GM18861 (cell line): ENCODE data around the gene HOXA13.

Source experiments
- ATAC-seq: cut with Tn5 transposase; IDR thresholded peaks from one replicate; pipeline ENCODE4 v1.9.1; 2021; ENCODE audit not compliant: unreplicated experiment

Gene HOXA13

DNA sequence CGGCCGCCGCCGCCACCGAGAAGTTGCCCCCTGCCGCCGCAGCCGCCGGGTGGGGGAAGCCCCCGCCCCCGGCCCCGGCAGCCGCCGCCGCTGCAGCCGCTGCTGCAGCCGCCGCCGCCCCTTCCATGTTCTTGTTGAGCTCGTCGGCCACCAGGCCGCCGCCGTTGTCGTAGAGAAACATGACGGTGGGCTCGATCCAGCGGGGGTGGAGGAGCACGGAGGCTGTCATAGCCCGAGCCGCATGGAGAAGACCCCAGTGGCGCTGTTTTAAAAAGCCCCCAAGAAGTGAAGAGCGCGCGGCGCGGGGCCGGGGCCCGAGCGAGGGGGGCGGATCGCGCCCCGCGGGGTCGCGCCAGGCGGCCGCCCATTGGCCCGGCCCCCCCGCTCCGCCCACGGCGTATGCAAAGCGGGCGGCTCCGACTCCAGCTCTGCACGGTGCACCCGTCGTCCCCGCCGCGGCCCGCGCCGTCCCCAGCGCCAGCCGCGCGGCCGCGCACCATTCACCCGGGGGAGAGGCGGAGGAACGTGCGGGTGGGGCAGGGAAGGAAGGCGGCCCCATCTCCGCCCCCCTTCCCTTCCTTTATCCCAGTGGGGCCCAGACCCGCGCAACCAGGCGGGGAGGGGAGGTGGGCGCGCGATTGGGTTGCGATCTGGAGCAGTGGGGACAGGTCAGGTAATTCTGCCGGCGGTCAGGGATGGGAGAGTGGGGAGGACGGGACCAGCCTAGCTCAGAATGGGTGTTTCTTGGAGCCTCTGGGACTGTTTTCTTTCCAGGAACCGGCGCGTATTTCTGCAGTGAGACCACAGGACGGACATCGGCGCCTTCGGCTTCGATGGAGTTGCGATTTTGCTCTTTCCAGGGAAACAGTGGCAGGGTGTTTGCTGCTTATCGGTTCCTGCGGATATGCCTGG is at the start of gene HOXA13:
TSS of gene HOXA13 (minus strand) at position 243 of the 912 bp plus-strand sequence. CDS start at position 229, 14 bp downstream.
- ATAC-seq, result peak; percentile 59

DNA sequence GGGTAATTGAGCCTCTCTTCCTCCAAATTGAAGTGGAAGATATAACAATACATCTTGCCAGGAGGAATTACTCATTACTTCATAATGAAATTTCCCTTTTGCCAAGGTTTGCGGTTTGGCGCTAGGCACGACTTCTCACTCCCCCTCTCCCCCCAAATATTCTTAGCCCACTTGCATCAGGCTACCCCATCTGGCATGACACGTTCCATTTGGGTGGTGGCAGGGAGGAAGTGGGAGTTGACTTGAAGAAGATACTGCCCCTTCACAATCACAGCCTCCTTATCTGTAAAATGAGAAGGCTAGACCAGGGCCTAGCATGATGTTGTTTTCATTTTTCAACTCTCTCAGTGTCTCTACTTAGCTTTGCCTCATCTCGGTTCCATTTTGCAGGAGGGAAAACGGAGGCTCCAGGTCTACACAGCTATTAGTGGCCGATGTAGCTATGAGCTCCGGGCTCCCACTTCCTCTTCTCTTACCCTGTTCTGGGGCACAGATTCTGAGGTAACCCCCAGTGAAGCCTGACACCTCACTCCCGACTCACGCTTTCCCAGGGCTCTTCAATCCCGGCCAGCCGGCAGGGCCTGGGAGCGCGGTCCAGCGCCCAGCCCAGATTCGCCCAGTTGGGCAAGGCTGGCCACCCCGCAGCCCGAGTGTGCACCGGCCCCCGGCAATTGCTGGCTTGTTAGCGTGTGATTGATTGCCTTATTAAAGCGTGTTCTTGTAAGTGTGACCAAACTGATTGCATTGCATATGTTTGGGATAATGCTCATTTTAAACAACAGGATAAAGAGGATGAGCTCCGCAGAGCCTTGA is 49.2 kb upstream of the HOXA13 start:
- ATAC-seq, result no peak

DNA sequence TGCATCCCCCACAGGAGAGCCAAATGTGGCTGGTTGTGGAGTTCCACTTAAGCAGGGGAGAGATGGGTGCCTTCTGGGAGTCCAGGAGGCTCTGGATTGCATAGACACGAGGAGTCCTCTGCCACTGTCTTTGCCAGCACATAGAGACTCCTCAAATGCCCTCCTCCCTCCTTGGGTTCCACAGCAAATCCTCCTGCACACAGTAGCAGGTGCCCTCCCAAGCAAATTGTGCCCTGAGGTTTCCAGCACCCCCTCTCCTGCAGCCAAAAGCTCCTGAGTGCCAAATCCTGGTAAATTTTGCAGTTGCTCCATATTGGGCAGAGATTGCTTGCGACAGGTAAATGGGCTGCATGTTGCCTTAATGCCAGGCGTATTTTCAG is 48.5 kb upstream of the HOXA13 start:
- ATAC-seq, result no peak

DNA sequence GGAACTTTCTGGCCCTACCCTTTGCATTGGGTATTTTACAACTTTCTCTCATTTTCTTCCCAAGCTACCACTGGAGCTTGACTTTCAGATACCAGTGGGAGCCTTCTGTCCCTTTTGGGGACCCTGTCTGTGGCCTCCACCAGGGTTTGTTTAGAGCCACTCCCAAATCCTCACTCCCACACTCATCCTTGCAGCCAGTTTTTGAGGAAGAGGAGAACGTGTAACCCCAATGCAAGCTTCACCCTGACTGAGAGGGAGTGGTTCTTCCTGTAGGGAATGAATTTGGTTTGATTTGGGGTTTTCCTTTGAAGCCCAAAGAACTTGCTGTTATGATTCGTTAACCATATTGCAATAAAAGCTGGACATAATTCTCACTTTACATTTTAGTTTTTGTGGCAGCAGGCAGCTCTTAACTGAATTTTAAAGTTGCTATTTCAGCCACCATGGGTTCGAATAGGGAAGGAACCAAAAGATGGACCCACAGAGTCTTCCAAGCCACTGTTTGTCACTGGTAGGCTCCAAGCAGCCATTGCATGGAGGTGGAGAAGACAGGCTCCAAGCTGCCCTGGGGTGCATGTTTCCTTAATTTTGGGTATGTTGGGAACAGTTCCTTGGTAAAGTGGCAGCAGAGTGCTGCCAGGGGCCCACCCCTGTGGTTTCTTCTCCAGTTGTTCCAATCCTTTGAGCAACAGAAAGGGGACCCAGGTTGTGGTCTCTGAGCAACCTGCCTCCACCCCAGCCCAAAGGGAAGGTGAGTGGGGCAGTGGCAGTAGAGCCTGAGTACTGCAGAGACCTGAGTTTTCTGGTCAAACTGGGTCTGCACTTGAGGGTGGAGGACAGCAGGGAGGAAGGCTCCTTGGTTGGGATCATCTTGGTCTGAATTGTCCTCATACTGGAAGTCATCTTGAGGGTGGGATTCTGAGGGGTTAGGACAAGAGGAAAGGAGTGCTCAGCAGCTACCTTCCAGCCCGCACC is 47.8 kb upstream of the HOXA13 start:
- ATAC-seq, result no peak

DNA sequence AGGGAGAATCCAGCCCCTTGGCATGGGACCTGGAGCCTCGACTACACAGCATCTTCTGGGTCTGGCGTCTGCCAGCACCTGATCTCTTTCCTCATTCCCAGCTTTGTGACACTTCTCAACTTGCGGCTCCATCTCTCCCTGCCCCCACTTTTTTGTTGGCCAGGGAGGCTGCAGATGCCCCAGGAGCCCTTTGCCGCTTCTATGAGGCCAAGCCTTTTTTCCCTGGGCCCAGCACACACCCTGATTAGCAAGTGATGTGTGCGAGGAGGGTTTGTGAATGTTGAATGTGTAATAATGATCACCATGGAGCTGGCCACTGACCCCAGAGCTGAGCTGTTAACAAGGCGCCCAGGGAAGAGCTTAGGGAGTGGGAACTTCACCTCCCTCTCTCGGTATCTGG is 47.1 kb upstream of the HOXA13 start:
- no peak for ATAC-seq

DNA sequence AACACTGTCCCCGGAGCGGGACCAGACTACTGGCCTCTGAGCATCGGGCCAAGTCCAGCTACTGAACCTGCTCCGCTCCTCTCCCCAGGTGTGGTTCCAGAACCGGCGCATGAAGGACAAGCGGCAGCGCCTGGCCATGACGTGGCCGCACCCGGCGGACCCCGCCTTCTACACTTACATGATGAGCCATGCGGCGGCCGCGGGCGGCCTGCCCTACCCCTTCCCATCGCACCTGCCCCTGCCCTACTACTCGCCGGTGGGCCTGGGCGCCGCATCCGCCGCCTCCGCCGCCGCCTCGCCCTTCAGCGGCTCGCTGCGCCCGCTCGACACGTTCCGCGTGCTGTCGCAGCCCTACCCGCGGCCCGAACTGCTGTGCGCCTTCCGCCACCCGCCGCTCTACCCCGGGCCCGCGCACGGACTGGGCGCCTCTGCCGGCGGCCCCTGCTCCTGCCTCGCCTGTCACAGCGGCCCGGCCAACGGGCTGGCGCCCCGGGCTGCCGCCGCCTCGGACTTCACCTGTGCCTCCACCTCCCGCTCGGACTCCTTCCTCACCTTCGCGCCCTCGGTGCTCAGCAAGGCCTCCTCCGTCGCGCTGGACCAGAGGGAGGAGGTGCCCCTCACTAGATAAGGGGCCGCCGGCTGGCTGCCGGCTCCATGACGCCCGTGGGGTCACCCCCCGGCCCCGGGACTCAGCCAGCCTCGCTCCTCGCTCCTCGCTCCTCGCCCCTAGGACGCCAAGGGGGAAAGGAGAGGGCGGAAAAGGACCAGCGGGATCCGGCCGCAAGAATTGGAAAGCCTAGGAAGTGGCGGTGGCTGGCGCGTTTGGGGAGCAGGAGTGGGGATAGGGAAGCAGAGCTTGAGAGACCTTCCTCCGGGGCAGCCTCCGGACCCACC is 46.2 kb upstream of the HOXA13 start:
- no peak for ATAC-seq

DNA sequence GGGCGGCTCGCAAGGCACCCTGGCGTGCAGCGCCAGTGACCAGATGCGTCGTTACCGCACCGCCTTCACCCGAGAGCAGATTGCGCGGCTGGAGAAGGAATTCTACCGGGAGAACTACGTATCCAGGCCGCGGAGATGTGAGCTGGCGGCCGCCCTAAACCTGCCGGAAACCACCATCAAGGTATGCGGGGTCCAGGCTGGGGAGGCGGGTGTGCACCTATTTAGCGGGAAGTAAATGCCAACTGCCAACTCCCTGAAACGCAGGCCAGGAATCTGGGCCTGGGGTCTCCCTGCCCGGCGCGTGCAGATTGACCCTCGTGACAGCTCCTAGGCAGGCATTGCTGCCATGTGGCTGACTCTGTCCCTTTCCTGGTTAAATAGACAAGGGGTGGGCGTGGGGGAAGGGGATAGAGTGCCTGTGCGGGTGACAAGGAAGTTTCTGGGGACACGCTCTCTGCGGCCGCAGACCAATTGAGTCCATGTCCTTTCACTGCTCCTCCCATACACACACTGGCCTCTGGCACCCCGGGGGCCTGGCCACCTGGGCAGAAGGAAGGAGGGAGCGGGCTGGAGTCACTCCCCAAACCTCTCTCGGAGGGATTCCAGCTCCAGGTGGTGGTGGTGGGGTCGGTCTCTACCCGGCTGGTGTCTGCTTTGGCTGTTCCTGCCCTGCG is 45.4 kb upstream of the HOXA13 start:
- no peak for ATAC-seq

DNA sequence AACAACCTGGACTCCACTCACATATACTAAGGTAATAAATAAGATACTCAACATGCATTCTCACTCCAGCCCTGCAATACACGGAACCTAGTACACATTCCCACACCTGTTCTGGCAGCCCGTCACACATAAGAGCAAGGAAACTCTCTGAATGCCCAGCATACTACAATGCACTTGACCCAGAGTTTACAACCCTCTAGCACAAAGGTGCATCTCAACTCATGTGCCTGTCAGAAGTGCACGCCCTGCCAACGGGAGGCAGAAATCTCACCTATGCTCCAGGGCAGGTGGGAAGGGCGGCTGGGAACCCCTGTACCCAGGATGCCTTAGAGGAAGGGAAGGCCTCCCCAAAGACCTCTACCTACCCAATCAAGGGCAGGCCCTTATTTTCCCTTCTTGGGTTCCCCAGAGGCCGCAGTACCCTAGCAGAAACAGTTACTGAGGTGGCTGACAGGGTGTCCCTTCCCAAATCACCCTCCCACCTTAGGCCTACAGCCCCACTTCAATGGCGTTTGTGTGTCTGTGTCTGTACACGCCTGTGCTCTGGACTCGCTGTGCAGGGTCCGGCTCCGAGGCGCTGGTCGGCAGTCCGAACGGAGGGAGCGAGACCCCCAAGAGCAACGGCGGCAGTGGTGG is 44.7 kb upstream of the HOXA13 start:
- no peak for ATAC-seq

DNA sequence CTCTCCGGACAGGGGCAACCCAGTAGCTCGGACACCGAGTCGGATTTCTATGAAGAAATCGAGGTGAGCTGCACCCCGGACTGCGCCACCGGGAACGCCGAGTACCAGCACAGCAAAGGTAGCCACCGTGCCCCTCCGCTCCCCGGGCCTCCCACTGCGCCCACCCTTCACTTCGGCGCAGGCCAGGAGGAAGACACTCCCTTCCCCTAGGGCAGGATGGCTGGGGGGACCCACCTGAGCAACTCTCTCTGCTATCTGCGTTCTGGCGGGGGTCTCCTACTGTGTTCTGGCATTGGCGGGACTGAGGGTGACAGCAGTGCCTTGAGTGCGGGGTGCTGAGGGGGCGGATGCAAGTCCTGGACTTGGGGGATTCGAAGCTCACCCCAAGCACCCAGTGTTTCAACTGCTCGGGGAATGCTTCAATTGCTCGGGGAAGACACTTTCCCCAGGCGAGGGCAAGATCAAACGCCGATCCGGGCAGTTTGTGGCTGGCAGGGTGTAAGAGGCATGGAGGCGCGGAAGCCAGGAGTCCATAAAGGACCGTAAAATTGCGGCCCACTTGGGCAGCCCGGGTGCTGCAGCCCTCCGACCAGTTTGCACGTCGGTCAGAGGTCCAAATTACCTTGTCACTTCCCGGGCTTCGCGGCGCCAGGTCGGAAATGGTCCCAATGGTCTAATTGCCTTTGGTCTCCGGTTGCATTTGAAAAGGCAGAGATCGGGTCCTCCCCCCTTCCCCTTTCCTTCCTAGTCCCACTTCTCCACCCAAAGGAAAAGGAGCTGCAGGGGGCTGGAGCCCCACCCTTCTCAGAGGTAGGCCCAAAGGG is 43.7 kb upstream of the HOXA13 start:
- ATAC-seq, result no peak

DNA sequence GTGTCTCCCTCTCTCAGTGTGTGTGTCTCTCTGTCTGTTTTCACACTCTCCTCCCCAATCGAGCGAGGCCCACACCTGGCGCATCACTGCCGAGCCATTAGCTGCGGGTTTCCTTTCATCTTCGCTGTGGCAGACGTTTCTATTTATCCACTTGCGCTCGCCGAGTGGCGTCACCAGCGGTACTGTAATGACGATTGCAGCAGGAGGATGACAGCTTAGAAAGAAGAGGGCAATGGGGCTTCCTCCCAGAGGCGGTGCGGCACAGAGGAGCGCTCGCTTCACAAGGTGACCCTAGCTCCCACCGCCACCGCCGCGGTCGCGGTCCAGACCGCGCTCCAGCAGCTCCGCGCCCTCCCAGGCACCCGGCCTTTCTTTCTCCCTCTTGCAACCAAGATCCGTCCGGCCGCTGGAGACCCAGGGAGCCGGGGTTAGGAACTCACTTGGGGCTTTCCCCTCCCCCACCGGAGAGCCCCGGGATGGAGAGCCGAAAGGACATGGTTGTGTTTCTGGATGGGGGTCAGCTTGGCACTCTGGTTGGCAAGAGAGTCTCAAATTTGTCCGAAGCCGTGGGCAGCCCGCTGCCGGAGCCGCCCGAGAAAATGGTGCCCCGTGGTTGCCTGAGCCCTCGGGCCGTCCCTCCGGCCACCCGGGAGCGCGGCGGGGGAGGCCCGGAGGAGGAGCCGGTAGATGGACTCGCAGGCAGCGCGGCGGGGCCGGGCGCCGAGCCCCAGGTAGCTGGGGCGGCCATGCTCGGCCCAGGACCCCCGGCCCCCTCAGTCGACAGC is 42.9 kb upstream of the HOXA13 start, which contains the start of gene EVX1:
TSS of gene EVX1 (plus strand) at position 248 of the 785 bp plus-strand sequence. CDS start at position 477, 229 bp downstream.
- ATAC-seq, result no peak

DNA sequence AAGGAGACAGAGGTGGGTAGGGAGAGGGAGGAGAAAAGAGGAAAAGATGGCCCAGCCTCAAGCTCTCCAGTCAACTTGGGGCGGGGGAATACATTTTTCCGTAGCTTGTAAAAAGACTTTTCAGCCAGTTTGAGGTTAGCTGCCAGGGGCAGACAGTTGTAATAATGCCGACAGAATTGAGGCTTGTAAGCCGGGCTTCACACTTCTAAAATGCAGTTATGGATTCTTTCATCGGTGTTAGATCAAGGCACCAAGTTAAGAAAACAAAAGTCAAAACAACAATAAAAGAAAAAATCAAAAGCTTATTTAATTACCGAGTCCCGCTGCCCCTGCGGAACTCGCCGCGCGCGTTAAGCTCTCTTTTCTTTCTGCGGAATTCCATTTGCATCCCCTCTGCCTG is 42.3 kb upstream of the HOXA13 start:
- ATAC-seq, result no peak

DNA sequence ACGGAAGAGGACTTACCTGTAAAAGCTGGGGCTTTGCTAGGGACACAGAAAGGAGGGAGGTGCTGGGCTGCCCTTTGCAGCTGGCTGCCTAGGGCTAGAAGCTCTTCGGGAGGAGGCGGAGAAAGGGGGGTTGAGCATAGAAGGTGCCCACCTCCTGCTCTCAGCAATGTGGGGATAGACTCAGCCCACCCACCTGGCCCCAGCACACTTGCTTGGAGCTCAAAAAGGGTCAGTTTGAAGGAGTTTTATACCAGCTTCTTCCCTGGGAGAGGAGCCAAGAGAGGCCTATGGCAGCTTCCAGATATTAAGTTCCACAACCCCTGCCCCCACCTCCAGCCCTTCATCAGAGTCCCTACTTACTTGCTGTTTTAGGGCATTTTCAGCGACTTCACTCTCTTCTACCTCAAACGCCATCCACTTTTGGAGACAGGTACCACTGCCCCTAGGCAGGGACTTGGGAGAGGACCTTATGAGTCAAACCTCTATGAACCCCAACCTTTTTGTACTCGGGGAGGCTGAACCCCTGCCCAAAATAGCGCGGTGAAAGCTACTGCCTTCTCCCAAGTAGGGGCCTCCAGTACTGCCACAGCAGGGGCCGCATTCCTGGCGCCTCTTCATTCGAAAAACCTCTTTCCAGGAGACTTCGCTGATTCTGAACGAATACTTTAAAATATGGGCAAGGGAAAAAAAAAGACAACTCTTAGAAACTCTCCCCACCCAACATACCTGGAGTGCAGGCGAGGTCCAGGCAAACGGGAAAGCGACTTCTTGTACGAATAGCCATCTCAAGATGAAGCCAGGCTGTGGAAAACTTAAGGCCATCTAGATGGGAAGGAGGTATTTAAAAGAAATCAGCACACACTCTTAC is 41.5 kb upstream of the HOXA13 start:
- no peak for ATAC-seq

DNA sequence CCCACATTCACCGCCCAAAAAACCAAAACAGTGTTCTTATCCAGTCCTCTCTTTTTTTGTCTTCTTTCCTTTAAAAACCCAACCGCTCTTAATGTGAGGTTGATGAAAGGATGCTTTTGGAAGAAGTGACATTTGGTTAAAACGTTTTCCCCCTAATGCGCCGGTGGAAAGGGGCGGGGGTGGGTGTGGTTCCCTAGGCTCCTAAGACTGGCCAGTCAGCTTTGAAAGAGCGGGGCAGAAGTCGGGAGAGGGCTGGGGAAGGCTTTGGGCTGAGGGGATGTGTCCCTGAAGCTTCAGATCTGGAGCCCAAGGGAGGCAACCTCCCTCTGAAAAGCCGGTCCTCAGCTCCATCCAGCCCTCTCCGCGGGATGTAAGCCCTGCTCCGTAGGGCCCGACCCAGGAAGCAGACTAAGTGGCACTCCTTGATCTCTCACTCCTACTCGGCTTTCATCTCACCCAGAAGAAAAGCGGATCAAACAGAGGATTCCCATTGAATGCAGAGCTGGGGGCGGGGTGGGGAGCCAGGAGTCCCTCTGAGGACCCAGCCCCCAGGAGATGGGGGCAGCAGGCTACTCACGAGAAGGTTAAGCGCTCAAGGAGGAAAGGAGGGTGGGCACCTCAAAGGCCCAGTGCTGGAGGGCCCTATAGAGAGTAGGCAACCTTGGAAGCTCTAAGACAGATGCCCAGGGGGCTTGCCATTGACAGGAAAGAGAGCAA is 40.3 kb upstream of the HOXA13 start:
- ATAC-seq, result no peak

DNA sequence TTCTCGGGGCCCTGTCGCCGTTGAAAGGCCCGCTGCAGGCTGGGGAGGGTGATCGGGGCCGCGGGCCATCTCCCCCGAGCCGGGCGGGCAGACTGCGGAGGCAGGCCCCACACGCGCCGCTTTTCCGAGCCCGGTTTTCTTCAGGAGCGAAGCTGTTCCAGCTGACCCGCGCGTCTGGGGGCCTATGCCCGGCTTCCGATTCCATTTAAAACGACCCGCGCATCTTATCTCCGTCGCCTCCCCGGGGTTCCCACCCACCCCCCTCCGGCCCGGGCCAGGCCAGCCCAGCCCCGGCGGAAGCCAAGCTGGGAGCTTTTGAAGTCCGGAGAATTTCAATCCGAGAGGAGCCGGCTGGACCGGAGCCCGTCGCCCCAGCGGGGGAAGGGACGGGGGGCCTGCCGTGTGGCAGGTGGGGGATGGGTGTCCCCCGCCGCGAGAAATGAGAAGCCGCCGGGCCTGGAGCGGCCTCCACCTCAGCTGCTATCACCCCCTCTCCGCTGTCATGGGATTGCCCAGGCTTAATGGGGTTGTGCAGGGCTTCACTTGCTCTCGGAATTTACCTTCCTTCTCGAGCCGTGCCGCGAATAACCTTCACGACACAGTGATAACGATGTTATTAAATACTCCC is 39.6 kb upstream of the HOXA13 start:
- ATAC-seq, result no peak

DNA sequence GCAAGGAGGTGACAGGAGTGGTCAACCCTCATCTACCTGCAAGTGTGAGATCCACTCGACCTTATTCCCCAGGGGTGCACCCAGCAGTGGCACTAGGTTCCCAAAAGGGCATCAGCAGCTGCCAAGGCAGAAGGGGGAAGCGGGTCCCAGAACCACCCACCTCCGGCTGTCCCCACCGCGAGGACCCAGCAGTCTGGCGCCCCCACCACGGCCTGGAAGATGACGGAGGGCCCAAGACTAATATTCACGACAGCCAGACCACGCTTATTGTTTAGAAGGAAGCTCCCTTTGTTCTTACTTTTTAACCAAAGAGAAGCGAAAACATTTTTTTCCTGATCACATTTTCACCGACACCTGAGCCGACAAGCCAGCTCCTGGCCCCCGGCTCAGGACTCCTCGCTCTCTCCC is 39.1 kb upstream of the HOXA13 start:
- no peak for ATAC-seq
